ENCODE data around the gene SLC16A5.
A peak's percentile ranks its signal among the peaks of the same experiment; 100 is the strongest.
"Not testable (repeated sequence)": the region's sequence is repeated elsewhere in the genome, so short reads cannot be mapped to it uniquely, and the experiment has no call there.

The SLC16A5 gene

GRCh38 chr17:75111777-75112335 is 24.1 kb downstream of the SLC16A5 start:
- DNase-seq: no peak

- DNase-seq: peak; percentile 95
Measured at GRCh38 chr17:75113798-75114551, 26.2 kb downstream of the SLC16A5 start.

- DNase-seq: no peak
Measured at GRCh38 chr17:75114552-75115314, 27.0 kb downstream of the SLC16A5 start.

- no peak for DNase-seq
Measured at GRCh38 chr17:75115555-75115954, 27.8 kb downstream of the SLC16A5 start.

DNA sequence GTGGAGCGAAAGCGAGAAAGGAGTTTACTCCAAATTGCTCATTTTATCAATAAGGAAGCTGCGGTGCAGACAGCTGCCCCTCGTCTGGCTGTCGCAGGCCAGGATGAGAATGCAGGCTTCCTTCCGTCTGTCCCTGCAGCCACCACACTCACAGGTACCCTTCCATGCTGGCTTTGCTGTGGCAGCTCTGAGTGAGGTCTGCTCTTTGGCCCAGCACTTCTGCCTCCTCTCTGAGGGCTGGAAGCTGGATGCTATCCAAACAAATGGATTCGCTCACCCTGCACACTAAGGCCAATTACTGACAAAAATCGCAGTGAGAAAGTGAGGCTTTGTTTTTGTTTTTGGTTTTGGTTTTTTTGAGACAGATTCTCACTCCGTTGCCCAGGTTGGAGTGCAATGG is 29.0 kb downstream of the SLC16A5 start:
- no peak for DNase-seq

DNA sequence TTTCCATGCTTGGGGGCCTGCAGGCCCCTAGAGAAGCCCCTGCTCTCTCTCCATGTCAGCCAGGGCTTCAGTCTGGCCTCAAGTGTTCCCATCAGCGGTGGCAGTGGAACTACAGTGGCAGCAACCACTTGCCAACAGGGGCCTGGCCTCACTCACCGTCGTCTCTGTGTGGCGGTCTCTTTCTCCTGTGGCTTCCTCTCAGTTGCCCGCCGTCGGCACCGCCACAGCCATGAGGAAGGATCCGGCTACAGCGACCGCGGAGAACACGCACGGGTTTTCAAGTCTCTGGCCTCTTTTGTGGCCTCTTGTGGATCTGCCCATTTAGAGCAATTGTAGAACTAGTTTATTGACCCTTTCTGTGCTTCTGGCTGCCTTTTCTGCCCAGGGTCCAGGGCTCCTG is 30.6 kb downstream of the SLC16A5 start:
- no peak for DNase-seq

DNA sequence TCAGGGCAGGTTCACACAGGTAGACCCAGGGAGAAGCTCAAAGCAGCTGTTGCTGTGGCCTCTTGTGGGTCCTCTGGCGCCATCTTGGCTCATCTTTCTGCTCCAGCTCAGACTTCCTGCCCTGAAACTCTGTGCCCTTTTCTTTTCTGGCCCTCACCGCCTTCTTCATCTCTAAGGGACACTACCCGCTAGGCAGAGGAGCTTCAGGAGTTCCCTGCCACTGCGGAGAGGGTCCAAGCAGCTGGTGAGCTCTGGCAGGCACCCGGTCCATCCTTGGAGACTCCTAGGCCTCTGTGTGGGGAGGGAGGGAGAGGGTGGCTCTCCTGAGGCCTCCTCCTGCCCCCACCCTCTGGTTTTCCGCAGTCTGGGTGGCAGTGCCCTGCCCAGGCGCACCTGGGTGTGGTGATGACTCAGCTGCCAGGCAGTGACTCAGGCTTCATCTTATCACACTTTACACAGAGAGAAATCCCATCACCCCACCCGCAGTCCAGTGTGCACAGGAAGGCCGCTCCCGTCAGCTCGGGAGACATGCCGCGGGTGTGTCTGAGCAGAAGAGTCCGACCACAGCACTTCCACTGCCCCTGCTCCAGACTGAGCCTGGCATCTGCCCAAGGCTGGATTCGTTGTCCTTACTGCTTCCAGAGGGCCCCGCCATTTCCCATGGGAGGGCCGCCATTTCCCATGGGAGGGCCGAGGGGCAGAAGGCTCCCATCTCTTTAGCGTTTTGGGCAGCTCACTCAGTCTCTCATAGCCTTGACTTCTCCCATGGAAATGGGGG is 36.5 kb downstream of the SLC16A5 start:
- DNase-seq: peak; percentile 66

- DNase-seq: no peak
Measured at GRCh38 chr17:75124819-75125162, 37.0 kb downstream of the SLC16A5 start.

DNA sequence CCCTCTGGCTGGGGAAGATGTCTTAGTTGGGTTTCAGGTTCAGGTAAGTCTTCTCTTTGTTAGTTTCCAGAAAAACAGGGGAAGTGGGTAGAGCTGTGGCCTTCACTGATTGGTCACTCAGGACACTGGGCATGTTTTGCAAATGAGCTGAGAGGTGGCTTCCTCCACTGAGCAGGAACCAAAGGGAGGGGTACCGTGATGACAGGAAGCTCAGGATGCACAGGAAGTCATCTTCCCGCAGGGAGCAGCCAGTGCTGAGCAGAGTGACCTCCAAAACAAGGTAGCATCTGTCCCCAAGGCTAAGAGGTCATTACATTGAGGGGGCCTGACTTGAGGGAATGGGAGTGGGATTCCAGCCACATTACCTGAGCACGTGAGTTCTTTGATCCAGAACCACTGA is 38.2 kb downstream of the SLC16A5 start:
- no peak for DNase-seq

- DNase-seq: no peak
Measured at GRCh38 chr17:75126954-75127353, 39.2 kb downstream of the SLC16A5 start.

- DNase-seq: not testable (repeated sequence)
Measured at GRCh38 chr17:75127936-75128335, 40.2 kb downstream of the SLC16A5 start.

DNA sequence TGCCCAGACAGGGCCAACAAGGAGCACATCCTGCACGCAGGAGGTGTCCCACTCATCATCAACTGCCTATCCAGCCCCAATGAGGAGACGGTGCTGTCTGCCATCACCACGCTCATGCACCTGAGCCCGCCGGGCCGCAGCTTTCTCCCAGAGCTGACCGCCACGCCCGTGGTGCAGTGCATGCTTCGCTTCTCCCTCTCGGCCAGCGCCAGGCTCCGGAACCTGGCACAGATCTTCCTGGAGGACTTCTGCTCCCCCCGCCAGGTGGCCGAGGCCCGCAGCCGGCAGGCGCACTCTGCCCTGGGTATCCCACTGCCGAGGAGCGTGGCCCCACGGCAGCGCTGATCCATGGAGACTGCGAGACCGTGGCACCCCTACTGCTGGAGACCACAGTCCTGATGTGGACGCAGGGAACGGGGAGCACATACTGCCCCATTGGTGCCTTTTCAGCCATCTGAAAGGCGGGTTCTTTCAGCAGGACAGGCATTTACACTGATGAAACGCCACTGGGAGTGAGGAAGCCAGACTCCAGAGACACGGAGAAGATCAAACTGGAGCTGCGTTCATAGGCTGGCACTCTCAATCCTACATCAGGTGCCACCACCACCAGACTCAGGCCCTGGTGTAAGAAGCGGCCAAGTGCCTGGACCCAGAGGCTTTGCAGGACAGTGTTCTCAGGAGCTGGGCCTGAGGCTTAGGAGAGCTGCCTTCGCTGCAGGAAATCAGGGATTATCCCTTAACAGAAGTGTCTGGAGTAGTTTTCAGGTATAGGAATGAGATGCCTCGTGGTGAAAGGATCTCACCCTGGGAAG is 41.1 kb downstream of the SLC16A5 start:
- no peak for DNase-seq

- no peak for DNase-seq
Measured at GRCh38 chr17:75129576-75129975, 41.8 kb downstream of the SLC16A5 start.

DNA sequence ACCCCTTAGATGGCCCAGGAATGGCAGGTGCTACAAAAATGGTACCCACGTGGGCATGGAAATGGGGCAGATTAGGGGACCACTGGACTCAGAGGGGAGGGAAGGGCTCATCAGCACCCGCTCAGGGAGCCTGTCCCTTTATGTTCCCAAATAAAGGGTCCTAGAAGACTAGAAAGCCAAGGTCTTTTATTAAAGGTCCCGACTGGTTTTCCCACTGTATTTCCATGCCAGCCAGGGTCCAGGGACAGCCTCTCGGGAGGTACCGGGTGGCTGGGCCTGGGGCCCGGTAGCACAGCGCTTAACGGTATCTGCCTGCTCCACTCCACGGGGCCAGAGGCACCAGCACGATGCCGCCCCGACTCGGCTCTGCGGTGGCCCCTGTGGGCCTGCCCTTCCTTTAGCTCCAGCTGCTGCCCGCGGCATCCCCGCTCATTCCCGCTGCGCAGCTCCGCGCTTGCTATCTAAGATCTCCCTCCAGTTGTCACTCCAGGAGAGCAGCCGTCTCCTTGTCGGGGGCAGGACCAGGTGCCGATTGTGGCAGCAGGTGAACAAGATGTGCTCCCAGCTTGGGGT is 42.4 kb downstream of the SLC16A5 start:
- no peak for DNase-seq

DNA sequence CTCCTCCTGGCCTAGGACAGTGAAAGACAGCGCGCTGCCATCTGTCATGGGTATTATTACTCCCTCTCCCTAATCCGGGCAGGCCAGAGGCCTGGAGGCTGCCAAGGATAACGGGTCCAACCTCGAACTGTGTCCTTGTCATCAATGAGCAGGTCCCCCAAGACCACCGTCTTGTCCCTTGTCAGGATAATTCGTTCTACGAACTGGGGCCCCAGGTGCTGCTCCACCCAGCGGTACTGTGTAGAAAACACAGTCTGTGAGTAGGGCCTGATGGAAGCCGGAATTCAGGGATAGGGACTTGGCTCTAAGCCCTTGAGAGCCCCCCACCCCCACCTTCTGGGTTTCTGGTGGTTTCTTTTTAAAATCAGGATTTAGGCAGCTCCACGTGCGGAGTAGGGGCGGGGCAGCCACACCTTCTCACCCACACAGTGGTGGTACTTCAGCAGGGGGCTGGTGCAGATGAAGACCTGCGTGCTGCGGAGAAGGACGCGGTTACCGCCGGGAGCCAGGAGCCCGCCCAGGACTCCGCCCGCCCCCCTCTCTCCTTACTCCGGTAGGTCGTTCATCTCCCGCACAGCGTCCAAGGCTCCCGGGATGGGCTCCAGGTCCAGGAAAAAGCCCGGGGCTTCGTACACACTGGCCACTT is 43.0 kb downstream of the SLC16A5 start:
- peak; percentile 79 for DNase-seq

GRCh38 chr17:75131278-75132017 is 43.7 kb downstream of the SLC16A5 start, which contains the start of gene NT5C:
NT5C (minus strand) TSS chr17:75131742; CDS start chr17:75131707, 35 bp downstream.
- DNase-seq: peak; percentile 90

DNA sequence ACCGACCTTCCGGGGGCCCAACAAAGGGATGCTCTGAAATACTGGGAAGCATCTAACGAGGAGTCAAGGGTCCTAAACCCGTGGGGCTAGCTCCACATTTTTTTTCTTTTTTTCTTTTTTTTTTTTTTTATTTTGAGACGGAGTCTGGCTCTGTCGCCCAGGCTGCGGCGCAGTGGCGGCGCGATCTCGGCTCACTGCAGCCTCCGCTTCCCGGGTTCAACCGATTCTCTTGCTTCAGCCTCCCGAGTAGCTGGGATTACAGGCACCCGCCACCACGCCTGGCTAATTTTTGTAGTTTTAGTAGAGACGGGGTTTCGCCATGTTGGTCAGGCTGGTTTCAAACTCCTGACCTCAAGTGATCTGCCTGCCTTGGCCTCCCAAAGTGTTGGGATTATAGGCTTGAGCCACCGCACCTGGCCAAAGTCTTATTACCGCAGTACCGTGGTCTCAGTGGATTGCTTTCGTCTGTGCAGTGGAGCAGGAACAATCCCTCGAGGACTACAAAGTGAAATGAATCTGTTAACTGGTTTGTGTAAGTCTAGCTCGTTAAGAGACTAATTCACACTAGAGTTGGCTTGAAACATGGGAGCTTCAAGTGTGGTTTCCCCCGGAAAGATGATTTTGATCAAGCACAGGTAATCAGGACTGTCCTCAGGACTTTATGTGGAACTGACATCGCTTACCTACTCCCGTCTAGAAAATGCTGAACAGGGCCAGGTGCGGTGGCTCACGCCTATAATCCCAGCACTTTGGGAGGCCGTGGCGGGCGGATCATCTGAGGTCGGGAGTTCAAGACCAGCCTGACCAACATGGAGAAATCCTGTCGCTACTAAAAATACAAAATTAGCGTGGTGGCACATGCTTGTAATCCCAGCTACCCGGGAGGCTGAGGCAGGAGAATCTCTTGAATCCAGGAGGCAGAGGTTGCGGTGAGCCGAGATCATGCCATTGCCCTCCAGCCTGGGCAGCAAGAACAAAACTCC is 44.6 kb downstream of the SLC16A5 start:
- not testable (repeated sequence) for DNase-seq

DNA sequence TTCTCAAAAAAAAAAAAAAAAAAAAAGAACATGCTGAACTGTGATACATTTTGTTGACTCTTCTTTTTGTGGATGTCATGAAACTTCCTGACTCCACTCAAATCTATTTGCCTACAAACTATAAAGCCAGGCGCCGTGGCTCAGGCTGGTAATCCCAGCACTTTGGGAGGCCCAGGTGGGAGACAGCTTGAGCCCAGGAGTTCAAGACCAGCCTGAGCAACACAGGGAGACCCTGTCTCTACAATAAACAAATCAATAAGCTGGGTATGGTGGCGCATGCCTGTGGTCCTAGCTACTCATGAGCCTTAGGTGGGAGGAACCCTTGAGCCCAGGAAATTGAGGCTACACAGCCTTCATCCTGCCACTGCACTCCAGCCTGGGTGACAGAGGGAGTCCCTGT is 45.2 kb downstream of the SLC16A5 start:
- no peak for DNase-seq

DNA sequence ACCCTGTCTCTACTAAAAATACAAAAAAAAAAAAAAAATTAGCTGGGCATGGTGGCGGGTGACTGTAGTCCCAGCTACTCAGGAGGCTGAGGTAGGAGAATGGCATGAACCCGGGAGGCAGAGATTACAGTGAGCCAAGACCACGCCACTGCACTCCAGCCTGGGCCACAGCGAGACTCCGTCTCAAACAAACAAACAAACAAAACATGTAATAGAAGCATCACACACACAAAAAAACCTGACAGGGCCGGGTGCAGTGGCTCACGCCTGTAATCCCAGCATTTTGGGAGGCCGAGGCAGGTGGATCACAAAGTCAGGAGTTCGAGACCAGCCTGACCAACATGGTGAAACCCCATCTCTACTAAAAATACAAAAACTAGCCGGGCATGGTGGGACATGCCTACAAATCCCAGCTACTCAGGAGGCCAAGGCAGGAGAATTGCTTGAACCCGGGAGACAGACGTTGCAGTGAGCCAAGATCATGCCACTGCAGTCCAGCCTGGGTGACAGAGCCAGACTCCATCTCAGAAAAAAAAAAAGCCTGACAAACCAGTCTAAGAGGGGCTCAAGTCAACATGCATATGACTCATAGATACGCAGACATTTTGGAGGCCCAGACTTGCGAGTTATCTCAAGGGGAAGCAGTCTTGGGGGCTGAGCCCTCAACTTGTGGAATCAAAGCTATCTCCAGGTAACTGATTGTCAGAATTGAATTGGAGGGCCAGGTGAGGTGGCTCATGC is 46.0 kb downstream of the SLC16A5 start:
- not testable (repeated sequence) for DNase-seq
